NCI-H2107 treated with DMSO at 0.1 percent for 48 hours (cell line): ENCODE measurements around the gene NOS1AP.
"Not testable (repeated sequence)": the region's sequence is repeated elsewhere in the genome, so short reads cannot be mapped to it uniquely, and the experiment has no call there.

Experiments
- DNase-seq: peaks from one replicate; lab custom pipeline; 2025; ENCODE audit not compliant: unreplicated experiment; lab: John Stamatoyannopoulos, UW

NOS1AP gene

GRCh38 chr1:162056579-162056978 lies 12.9 kb upstream of the NOS1AP start:
- no peak for DNase-seq

- DNase-seq, result no peak
Observed at GRCh38 chr1:162059721-162060120, 9.8 kb upstream of the NOS1AP start.

- DNase-seq, result no peak
Observed at GRCh38 chr1:162060314-162060713, 9.2 kb upstream of the NOS1AP start.

- DNase-seq, result peak; percentile 75
Observed at GRCh38 chr1:162062542-162063015, 6.9 kb upstream of the NOS1AP start.

- no peak for DNase-seq
Observed at GRCh38 chr1:162065016-162065415, 4.5 kb upstream of the NOS1AP start.

- DNase-seq, result not testable (repeated sequence)
Observed at GRCh38 chr1:162066836-162067235, 2.7 kb upstream of the NOS1AP start.

- DNase-seq, result no peak
Observed at GRCh38 chr1:162067466-162067865, 2.0 kb upstream of the NOS1AP start.

- DNase-seq, result no peak
Observed at GRCh38 chr1:162068301-162068700, 1.2 kb upstream of the NOS1AP start.

- DNase-seq, result peak; percentile 86
Observed at GRCh38 chr1:162070094-162070748, 730 bp downstream of the NOS1AP start.

- DNase-seq, result peak; percentile 39
Observed at GRCh38 chr1:162070825-162071224, 1.3 kb downstream of the NOS1AP start.

GRCh38 chr1:162072740-162073139 lies 3.2 kb downstream of the NOS1AP start:
- DNase-seq, result no peak

GRCh38 chr1:162074276-162075005 lies 5.0 kb downstream of the NOS1AP start:
- no peak for DNase-seq

- DNase-seq, result no peak
Observed at GRCh38 chr1:162075862-162076261, 6.4 kb downstream of the NOS1AP start.

GRCh38 chr1:162077648-162078299 lies 8.3 kb downstream of the NOS1AP start:
- DNase-seq, result no peak

- no peak for DNase-seq
Observed at GRCh38 chr1:162079030-162079429, 9.5 kb downstream of the NOS1AP start.

- no peak for DNase-seq
Observed at GRCh38 chr1:162080472-162081015, 11.1 kb downstream of the NOS1AP start.

- no peak for DNase-seq
Observed at GRCh38 chr1:162081316-162081715, 11.8 kb downstream of the NOS1AP start.

GRCh38 chr1:162082080-162082479 lies 12.6 kb downstream of the NOS1AP start:
- not testable (repeated sequence) for DNase-seq

GRCh38 chr1:162083273-162083672 lies 13.8 kb downstream of the NOS1AP start:
- no peak for DNase-seq

- DNase-seq, result no peak
Observed at GRCh38 chr1:162085991-162086390, 16.5 kb downstream of the NOS1AP start.

GRCh38 chr1:162087111-162087510 lies 17.6 kb downstream of the NOS1AP start:
- no peak for DNase-seq

GRCh38 chr1:162087574-162087973 lies 18.1 kb downstream of the NOS1AP start:
- DNase-seq, result no peak
